GM11168 (cell line): Measurements from ENCODE around the gene MPP1.

Experiments
- in situ Hi-C: fragments of 300-500 bp; cut with MboI; formaldehyde crosslinking; loops from one replicate; pipeline ENCODE4 v1.12.0; 2022; ENCODE audit warnings: low sequenced_read_pairs; ENCODE audit not compliant: unreplicated experiment

MPP1 gene

GRCh38 chrX:154815274-154815818 lies 10.1 kb upstream of the MPP1 start:
- in situ Hi-C loops, result no loop called here

- in situ Hi-C loops, result no loop called here
Measured at GRCh38 chrX:154813801-154814200, 8.5 kb upstream of the MPP1 start.

- in situ Hi-C loops, result no loop called here
Measured at GRCh38 chrX:154812341-154813101, 7.2 kb upstream of the MPP1 start.

- in situ Hi-C loops, result no loop called here
Measured at GRCh38 chrX:154809939-154810665, 4.8 kb upstream of the MPP1 start.

GRCh38 chrX:154806837-154807501 lies 1.7 kb upstream of the MPP1 start:
- in situ Hi-C loops, result no loop called here

GRCh38 chrX:154805696-154806091 lies 409 bp upstream of the MPP1 start:
- in situ Hi-C loops, result no loop called here

GRCh38 chrX:154804261-154804956 lies 876 bp downstream of the MPP1 start:
- in situ Hi-C loops, result no loop called here

GRCh38 chrX:154802947-154803346 lies 2.3 kb downstream of the MPP1 start:
- in situ Hi-C loops, result no loop called here

- in situ Hi-C loops, result no loop called here
Measured at GRCh38 chrX:154800478-154801210, 4.6 kb downstream of the MPP1 start.

GRCh38 chrX:154799556-154800348 lies 5.5 kb downstream of the MPP1 start:
- in situ Hi-C loops, result no loop called here

GRCh38 chrX:154797006-154797405 lies 8.3 kb downstream of the MPP1 start:
- in situ Hi-C loops, result no loop called here

GRCh38 chrX:154795016-154795415 lies 10.3 kb downstream of the MPP1 start:
- in situ Hi-C loops, result no loop called here

- in situ Hi-C loops, result no loop called here
Measured at GRCh38 chrX:154793084-154793795, 12.0 kb downstream of the MPP1 start.

- in situ Hi-C loops, result no loop called here
Measured at GRCh38 chrX:154791939-154792338, 13.3 kb downstream of the MPP1 start.

- in situ Hi-C loops, result no loop called here
Measured at GRCh38 chrX:154791467-154791866, 13.8 kb downstream of the MPP1 start.

GRCh38 chrX:154785716-154786115 lies 19.6 kb downstream of the MPP1 start:
- in situ Hi-C loops, result no loop called here

GRCh38 chrX:154784149-154784995 lies 20.9 kb downstream of the MPP1 start:
- in situ Hi-C loops, result no loop called here
